Left ventricle myocardium inferior (tissue), 1 donor: ENCODE results near the gene PTK7. TPM values are rescaled to one million over a fixed set of nuclear protein-coding genes. Genes with fewer than 3 reads are reported as not detected.

Experiments
- DNase-seq: peaks from one replicate; pipeline ENCODE4 v3.0.0-alpha.2; 2020
- H3K27ac ChIP-seq: fragments of 200-600 bp; replicated peaks from 2 replicates; pipeline ENCODE4 v1.8.0; 2021
- H3K27me3 ChIP-seq: fragments of 200-600 bp; 2 replicates; pipeline ENCODE4 v1.8.0; 2021; ENCODE audit warnings: low read depth
- H3K36me3 ChIP-seq: fragments of 200-600 bp; 2 replicates; pipeline ENCODE4 v1.8.0; 2021
- H3K4me1 ChIP-seq: fragments of 200-600 bp; 2 replicates; pipeline ENCODE4 v1.8.0; 2021
- H3K4me3 ChIP-seq: fragments of 200-600 bp; 2 replicates; pipeline ENCODE4 v1.8.0; 2021; ENCODE audit warnings: mild to moderate bottlenecking, moderate library complexity
- H3K9me3 ChIP-seq: fragments of 200-600 bp; replicated peaks from 2 replicates; pipeline ENCODE4 v1.8.0; 2021
- CTCF ChIP-seq: fragments of 200-600 bp; IDR thresholded peaks from 2 replicates; pipeline ENCODE4 v1.8.0; 2021; ENCODE audit warnings: antibody characterized with exemption, mild to moderate bottlenecking, borderline replicate concordance
- intact Hi-C: fragments of 100-400 bp; cut with micrococcal nuclease; formaldehyde crosslinking; loops from one replicate; pipeline ENCODE4 v1.11.0; 2022
- total RNA-seq: library from RNA; stranded (reverse); fragmentation: NEBNext Ultra II Directional; extraction: Animal tissue kit (Norgen Biotek cat#: 25700); gene quantifications from one replicate; pipeline ENCODE4 v1.2.1, GENCODE V29; 2021
- donor health status: DM: no; HTN: yes; CAD: no; lungs with severe emphysema.

The PTK7 gene
- total RNA-seq, 1 donor from 2014 or later, result 2.6 TPM

GRCh38 chr6:43181942-43182860, 106.1 kb downstream of the PTK7 start, which contains the start of gene CUL9:
TSS of gene CUL9 (plus strand) at chr6:43182196. CDS start at chr6:43184311, 2,115 bp downstream.
- intact Hi-C loops, result no loop called here
- peak within 1 kb of the TSS; percentile 82 for H3K27ac ChIP-seq
- no peaks in the 10 kb centered on the region for H3K9me3 ChIP-seq
- H3K4me1 ChIP-seq, result peaks cover 29% of the 10 kb centered on the region
- H3K36me3 ChIP-seq, result peaks cover 64% of the 10 kb centered on the region
- H3K27me3 ChIP-seq, result no peaks in the 10 kb centered on the region
- TF ChIP-seq CTCF, result no peak
- peak within 1 kb of the TSS; percentile 89 for H3K4me3 ChIP-seq
- DNase-seq, result peak; percentile 87

- Histone ChIP-seq H3K27me3 (no peaks in the 10 kb centered on the region), H3K27ac (no peak overlapping the region), H3K36me3 (peaks cover 65% of the 10 kb centered on the region), H3K4me1 (peaks cover 29% of the 10 kb centered on the region), H3K9me3 (no peaks in the 10 kb centered on the region), H3K4me3 (peak overlapping the region; percentile 89)
- intact Hi-C loops, result no loop called here
- TF ChIP-seq CTCF, result no peak
- DNase-seq, result no peak
Observed at GRCh38 chr6:43183441-43183840, 107.3 kb downstream of the PTK7 start.

- Histone ChIP-seq H3K36me3 (peaks cover 65% of the 10 kb centered on the region), H3K4me3 (no peak overlapping the region), H3K27me3 (no peaks in the 10 kb centered on the region), H3K9me3 (no peaks in the 10 kb centered on the region), H3K27ac (no peak overlapping the region), H3K4me1 (peaks cover 29% of the 10 kb centered on the region)
- TF ChIP-seq CTCF, result no peak
- DNase-seq, result no peak
- intact Hi-C loops, result no loop called here
Observed at GRCh38 chr6:43184268-43184985, 108.3 kb downstream of the PTK7 start.

- Histone ChIP-seq H3K4me3 (no peak overlapping the region), H3K36me3 (peaks cover 59% of the 10 kb centered on the region), H3K27me3 (no peaks in the 10 kb centered on the region), H3K9me3 (no peaks in the 10 kb centered on the region), H3K4me1 (peaks cover 36% of the 10 kb centered on the region), H3K27ac (no peak overlapping the region)
- no peak for TF ChIP-seq CTCF
- intact Hi-C loops, result no loop called here
- DNase-seq, result no peak
Observed at GRCh38 chr6:43185391-43185985, 109.4 kb downstream of the PTK7 start.

- TF ChIP-seq CTCF, result no peak
- Histone ChIP-seq H3K4me3 (no peak overlapping the region), H3K36me3 (peaks cover 54% of the 10 kb centered on the region), H3K9me3 (no peaks in the 10 kb centered on the region), H3K4me1 (peaks cover 36% of the 10 kb centered on the region), H3K27me3 (no peaks in the 10 kb centered on the region), H3K27ac (no peak overlapping the region)
- DNase-seq, result no peak
- intact Hi-C loops, result no loop called here
Observed at GRCh38 chr6:43186019-43186418, 109.9 kb downstream of the PTK7 start.
